ENCODE data around the gene SMG6.

Gene SMG6

GRCh38 chr17:2191227-2191626 lies 112.4 kb downstream of the SMG6 start:
- Histone ChIP-seq H3K4me2 (ENCODE audit: low read length) (no peak overlapping the region), H3K79me2 (ENCODE audit: low read length) (no peaks in the 10 kb centered on the region), H4K20me1 (ENCODE audit: insufficient read depth, low read length) (no peaks in the 10 kb centered on the region), H3K4me1 (ENCODE audit: low read length) (peaks cover 17% of the 10 kb centered on the region), H3K9ac (ENCODE audit: low read length) (no peak overlapping the region), H3K4me3 (ENCODE audit: low read length) (no peak overlapping the region), H3K36me3 (replicated peaks; ENCODE audit: low read depth, low read length) (no peaks in the 10 kb centered on the region), H2AFZ (ENCODE audit: low read depth, low read length) (no peak overlapping the region), H3K27ac (ENCODE audit: low read length) (no peak overlapping the region), H3K9me3 (ENCODE audit: insufficient read depth, low read length) (no peaks in the 10 kb centered on the region), H3K27me3 (ENCODE audit: low read depth, low read length) (no peaks in the 10 kb centered on the region)
- no peak for TF ChIP-seq CTCF (IDR thresholded peaks at IDR 0.05; ENCODE audit: low read depth, low read length)
- TF ChIP-seq EZH2phosphoT487 (IDR thresholded peaks at IDR 0.05; ENCODE audit: low read depth): no peak

- Histone ChIP-seq H3K27ac (ENCODE audit: low read length) (no peak overlapping the region), H3K9me3 (ENCODE audit: insufficient read depth, low read length) (no peaks in the 10 kb centered on the region), H3K27me3 (ENCODE audit: low read depth, low read length) (no peaks in the 10 kb centered on the region), H3K9ac (ENCODE audit: low read length) (no peak overlapping the region), H3K4me2 (ENCODE audit: low read length) (no peak overlapping the region), H2AFZ (ENCODE audit: low read depth, low read length) (no peak overlapping the region), H3K36me3 (replicated peaks; ENCODE audit: low read depth, low read length) (no peaks in the 10 kb centered on the region), H4K20me1 (ENCODE audit: insufficient read depth, low read length) (no peaks in the 10 kb centered on the region), H3K4me1 (ENCODE audit: low read length) (peaks cover 12% of the 10 kb centered on the region), H3K4me3 (ENCODE audit: low read length) (no peak overlapping the region), H3K79me2 (ENCODE audit: low read length) (no peaks in the 10 kb centered on the region)
- no peak for TF ChIP-seq CTCF (IDR thresholded peaks at IDR 0.05; ENCODE audit: low read depth, low read length)
- no peak for TF ChIP-seq EZH2phosphoT487 (IDR thresholded peaks at IDR 0.05; ENCODE audit: low read depth)
Observed at GRCh38 chr17:2190014-2190413, 113.6 kb downstream of the SMG6 start.

GRCh38 chr17:2188971-2189630 lies 114.5 kb downstream of the SMG6 start:
- Histone ChIP-seq H3K4me1 (ENCODE audit: low read length) (peaks cover 12% of the 10 kb centered on the region), H3K9ac (ENCODE audit: low read length) (no peak overlapping the region), H3K79me2 (ENCODE audit: low read length) (no peaks in the 10 kb centered on the region), H3K4me3 (ENCODE audit: low read length) (no peak overlapping the region), H4K20me1 (ENCODE audit: insufficient read depth, low read length) (no peaks in the 10 kb centered on the region), H3K4me2 (ENCODE audit: low read length) (no peak overlapping the region), H3K27me3 (ENCODE audit: low read depth, low read length) (no peaks in the 10 kb centered on the region), H2AFZ (ENCODE audit: low read depth, low read length) (no peak overlapping the region), H3K27ac (ENCODE audit: low read length) (no peak overlapping the region), H3K36me3 (replicated peaks; ENCODE audit: low read depth, low read length) (no peaks in the 10 kb centered on the region), H3K9me3 (ENCODE audit: insufficient read depth, low read length) (no peaks in the 10 kb centered on the region)
- TF ChIP-seq CTCF (IDR thresholded peaks at IDR 0.05; ENCODE audit: low read depth, low read length) (no peak), EZH2phosphoT487 (IDR thresholded peaks at IDR 0.05; ENCODE audit: low read depth) (no peak)

- Histone ChIP-seq H3K9me3 (ENCODE audit: insufficient read depth, low read length) (no peaks in the 10 kb centered on the region), H3K9ac (ENCODE audit: low read length) (no peak overlapping the region)
Observed at GRCh38 chr17:2187758-2188157, 115.8 kb downstream of the SMG6 start.

More at GRCh38 chr17:2187758-2188157, 115.8 kb downstream of the SMG6 start:
- Histone ChIP-seq H3K27me3 (ENCODE audit: low read depth, low read length) (no peaks in the 10 kb centered on the region), H3K27ac (ENCODE audit: low read length) (no peak overlapping the region), H3K4me3 (ENCODE audit: low read length) (no peak overlapping the region), H2AFZ (ENCODE audit: low read depth, low read length) (no peak overlapping the region), H3K79me2 (ENCODE audit: low read length) (no peaks in the 10 kb centered on the region), H3K4me1 (ENCODE audit: low read length) (peaks cover 7% of the 10 kb centered on the region), H3K36me3 (replicated peaks; ENCODE audit: low read depth, low read length) (no peaks in the 10 kb centered on the region), H3K4me2 (ENCODE audit: low read length) (no peak overlapping the region), H4K20me1 (ENCODE audit: insufficient read depth, low read length) (no peaks in the 10 kb centered on the region)
- TF ChIP-seq EZH2phosphoT487 (IDR thresholded peaks at IDR 0.05; ENCODE audit: low read depth) (no peak), CTCF (IDR thresholded peaks at IDR 0.05; ENCODE audit: low read depth, low read length) (no peak)
